Measurements from ENCODE around the gene KLHDC4. TPM values are rescaled to one million over a fixed set of nuclear protein-coding genes. Genes with fewer than 3 reads are reported as not detected.

Gene KLHDC4
- total RNA-seq, 1 donor from 2014 or later: 29.8 TPM

DNA sequence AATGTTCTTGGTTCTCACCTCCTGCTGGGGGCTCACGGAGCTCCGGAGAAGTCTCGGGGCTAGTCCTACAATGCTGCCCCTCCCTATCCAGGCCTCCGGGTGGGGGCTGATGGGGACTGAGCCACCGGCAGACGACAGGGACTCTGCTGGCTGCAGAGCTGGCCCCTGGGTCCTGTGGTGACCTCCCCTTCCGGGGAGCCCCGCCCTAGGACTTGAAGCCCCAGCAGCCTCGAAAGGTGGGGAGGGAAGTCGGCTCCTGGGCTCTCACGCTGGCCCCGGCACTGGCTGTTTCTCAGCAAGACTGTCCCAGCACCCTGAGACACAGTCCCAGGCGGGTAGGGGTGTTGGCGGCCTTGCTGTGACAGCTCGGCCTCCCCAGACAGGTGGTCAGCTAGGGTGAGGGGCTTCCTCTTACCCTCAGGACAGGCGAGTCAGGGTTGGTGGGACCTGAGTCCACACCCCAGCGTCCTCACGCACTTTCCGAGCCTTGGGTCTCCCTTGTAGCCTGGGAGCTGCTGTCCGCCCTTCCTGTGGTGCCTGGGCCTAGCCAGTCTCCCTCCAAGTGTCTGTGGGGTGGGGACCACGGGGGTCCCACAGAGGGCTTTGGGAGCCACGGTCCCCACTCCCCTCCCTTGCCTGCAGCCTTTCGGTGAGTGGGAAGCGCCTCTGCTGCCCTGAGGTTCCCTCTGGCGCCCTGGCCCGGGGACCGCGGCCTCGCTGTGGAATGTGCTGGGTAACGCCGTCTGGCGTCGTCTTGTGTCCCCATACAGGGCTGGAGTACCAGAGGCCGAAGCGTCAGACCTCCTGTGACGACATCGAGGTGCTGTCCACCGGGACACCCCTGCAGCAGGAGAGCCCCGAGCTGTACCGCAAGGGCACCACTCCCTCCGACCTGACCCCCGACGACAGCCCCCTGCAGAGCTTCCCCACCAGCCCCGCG lies 76.6 kb downstream of the KLHDC4 start:
- Mint-ChIP-seq H3K27ac (ENCODE audit: unreplicated experiment) (no peak overlapping the region), H3K4me3 (ENCODE audit: unreplicated experiment) (no peak overlapping the region), H3K27me3 (ENCODE audit: low read depth, unreplicated experiment) (peaks cover 4% of the 10 kb centered on the region), H3K4me1 (ENCODE audit: low read depth, unreplicated experiment) (no peaks in the 10 kb centered on the region), H3K9me3 (ENCODE audit: unreplicated experiment) (no peaks in the 10 kb centered on the region), H3K36me3 (ENCODE audit: low read depth, unreplicated experiment) (no peaks in the 10 kb centered on the region)
- no peak for FAIRE-seq
- TF ChIP-seq, protein P1, sequence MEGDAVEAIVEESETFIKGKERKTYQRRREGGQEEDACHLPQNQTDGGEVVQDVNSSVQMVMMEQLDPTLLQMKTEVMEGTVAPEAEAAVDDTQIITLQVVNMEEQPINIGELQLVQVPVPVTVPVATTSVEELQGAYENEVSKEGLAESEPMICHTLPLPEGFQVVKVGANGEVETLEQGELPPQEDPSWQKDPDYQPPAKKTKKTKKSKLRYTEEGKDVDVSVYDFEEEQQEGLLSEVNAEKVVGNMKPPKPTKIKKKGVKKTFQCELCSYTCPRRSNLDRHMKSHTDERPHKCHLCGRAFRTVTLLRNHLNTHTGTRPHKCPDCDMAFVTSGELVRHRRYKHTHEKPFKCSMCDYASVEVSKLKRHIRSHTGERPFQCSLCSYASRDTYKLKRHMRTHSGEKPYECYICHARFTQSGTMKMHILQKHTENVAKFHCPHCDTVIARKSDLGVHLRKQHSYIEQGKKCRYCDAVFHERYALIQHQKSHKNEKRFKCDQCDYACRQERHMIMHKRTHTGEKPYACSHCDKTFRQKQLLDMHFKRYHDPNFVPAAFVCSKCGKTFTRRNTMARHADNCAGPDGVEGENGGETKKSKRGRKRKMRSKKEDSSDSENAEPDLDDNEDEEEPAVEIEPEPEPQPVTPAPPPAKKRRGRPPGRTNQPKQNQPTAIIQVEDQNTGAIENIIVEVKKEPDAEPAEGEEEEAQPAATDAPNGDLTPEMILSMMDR (IDR thresholded peaks at IDR 0.05; ENCODE audit: insufficient read depth, low read depth, low read length): no peak
- no peak for TF ChIP-seq EZH2 (IDR thresholded peaks at IDR 0.05; ENCODE audit: insufficient read depth, low read length)
- H3K27me3 ChIP-seq (ENCODE audit: insufficient read depth, low read length): peaks cover 3% of the 10 kb centered on the region
- H3K79me2 ChIP-seq (ENCODE audit: insufficient read depth, low read length): no peaks in the 10 kb centered on the region
- no peaks in the 10 kb centered on the region for H3K9me3 ChIP-seq (ENCODE audit: insufficient read depth, low read depth, low read length)
- H3K36me3 ChIP-seq (ENCODE audit: insufficient read depth, low read length): no peaks in the 10 kb centered on the region
- DNase-seq (ENCODE audit: low read depth): no peak
- H3K9ac ChIP-seq (ENCODE audit: low read length): no peak overlapping the region
- no peak overlapping the region for H3K4me3 ChIP-seq (ENCODE audit: insufficient read depth, low read depth, low read length)
- no peak overlapping the region for H3K4me2 ChIP-seq (ENCODE audit: low read length)
- no peaks in the 10 kb centered on the region for H4K20me1 ChIP-seq (ENCODE audit: insufficient read depth, low read length)
- H2AFZ ChIP-seq (ENCODE audit: low read depth, low read length): no peak overlapping the region
- no peaks in the 10 kb centered on the region for H3K4me1 ChIP-seq (ENCODE audit: insufficient read depth, low read length)
- no peak overlapping the region for H3K27ac ChIP-seq (ENCODE audit: low read depth, low read length)

DNA sequence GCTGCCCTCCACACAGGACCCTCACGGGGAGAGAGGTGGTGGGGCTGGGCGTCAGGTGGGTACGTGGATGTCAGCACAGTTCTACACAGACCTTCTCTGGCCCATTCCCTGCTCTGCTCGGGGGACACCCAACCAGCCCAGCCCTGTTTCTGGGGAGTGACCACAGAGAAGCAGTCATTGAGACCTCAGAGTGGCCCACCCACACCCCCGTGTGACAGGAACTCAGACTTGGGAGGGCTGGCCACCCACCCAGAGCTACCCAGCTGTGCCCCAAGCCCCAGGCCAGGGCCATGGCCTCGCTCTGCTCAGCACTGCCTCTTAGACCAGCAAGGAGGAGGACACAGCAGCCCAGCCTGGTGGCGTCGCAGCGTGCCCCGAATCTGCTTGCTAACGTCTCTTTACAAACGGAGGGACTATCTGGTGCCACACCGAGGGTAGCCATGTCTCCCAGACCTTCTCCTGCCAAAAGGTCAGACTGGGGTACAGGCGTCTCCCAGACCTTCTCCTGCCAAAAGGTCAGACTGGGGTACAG lies 77.7 kb downstream of the KLHDC4 start:
- Mint-ChIP-seq H3K4me3 (ENCODE audit: unreplicated experiment) (no peak overlapping the region), H3K27ac (ENCODE audit: unreplicated experiment) (no peak overlapping the region), H3K27me3 (ENCODE audit: low read depth, unreplicated experiment) (peaks cover 4% of the 10 kb centered on the region), H3K9me3 (ENCODE audit: unreplicated experiment) (no peaks in the 10 kb centered on the region), H3K36me3 (ENCODE audit: low read depth, unreplicated experiment) (no peaks in the 10 kb centered on the region), H3K4me1 (ENCODE audit: low read depth, unreplicated experiment) (no peaks in the 10 kb centered on the region)
- H3K9me3 ChIP-seq (ENCODE audit: insufficient read depth, low read depth, low read length): no peaks in the 10 kb centered on the region
- no peaks in the 10 kb centered on the region for H4K20me1 ChIP-seq (ENCODE audit: insufficient read depth, low read length)
- H3K36me3 ChIP-seq (ENCODE audit: insufficient read depth, low read length): no peaks in the 10 kb centered on the region
- no peak for DNase-seq (ENCODE audit: low read depth)
- H3K4me1 ChIP-seq (ENCODE audit: insufficient read depth, low read length): no peaks in the 10 kb centered on the region
- TF ChIP-seq EZH2 (IDR thresholded peaks at IDR 0.05; ENCODE audit: insufficient read depth, low read length): no peak
- TF ChIP-seq, protein P1 (IDR thresholded peaks at IDR 0.05; ENCODE audit: insufficient read depth, low read depth, low read length): no peak
- no peak for FAIRE-seq
- H3K27ac ChIP-seq (ENCODE audit: low read depth, low read length): no peak overlapping the region
- H3K4me3 ChIP-seq (ENCODE audit: insufficient read depth, low read depth, low read length): no peak overlapping the region
- H3K9ac ChIP-seq (ENCODE audit: low read length): no peak overlapping the region
- peaks cover 3% of the 10 kb centered on the region for H3K27me3 ChIP-seq (ENCODE audit: insufficient read depth, low read length)
- H3K4me2 ChIP-seq (ENCODE audit: low read length): no peak overlapping the region
- no peak overlapping the region for H2AFZ ChIP-seq (ENCODE audit: low read depth, low read length)
- no peaks in the 10 kb centered on the region for H3K79me2 ChIP-seq (ENCODE audit: insufficient read depth, low read length)

Data from astrocyte (in vitro differentiated cells and primary cell).